Pancreas (tissue), 10 donors: ENCODE measurements around the gene GALP. TPM values are rescaled to one million over a fixed set of nuclear protein-coding genes. Genes with fewer than 3 reads are reported as not detected.
A peak's percentile ranks its signal among the peaks of the same experiment; 100 is the strongest.

Source experiments
- ATAC-seq, 4 donors: fragments of 200-7000 bp; cut with Tn5 transposase; one replicate each; pipeline versions ENCODE4 v1.8.0 to v1.9.1; 2020; ENCODE audit warnings: mild to moderate bottlenecking in 4 of 4, moderate library complexity in 4 of 4
- DNase-seq, 6 donors: peaks; one replicate each; pipeline ENCODE4 v3.0.0-alpha.2; 2020
- FAIRE-seq: peaks from 2 replicates; lab custom pipeline; 2012; peaks lifted over from hg19 to GRCh38; lab: Jason Lieb, UNC
- H3K27ac ChIP-seq, 4 donors: fragments of 200-600 bp; sonication (generic); 1 replicate in 3 of 4; 2 replicates in 1 of 4; pipeline versions ENCODE4 v1.5.0 to v1.8.0; 2020
- H3K27me3 ChIP-seq, 4 donors: fragments of 200-600 bp; one replicate each; pipeline ENCODE4 v1.8.0; 2021
- H3K36me3 ChIP-seq, 3 donors: fragments of 200-600 bp; sonication (generic) in 1 of 3; one replicate each; pipeline versions ENCODE4 v1.5.0 to v1.8.0; 2020 to 2021
- H3K4me1 ChIP-seq, 3 donors: fragments of 200-600 bp; one replicate each; pipeline ENCODE4 v1.8.0; 2021
- H3K4me3 ChIP-seq, 4 donors: fragments of 200-600 bp; sonication (generic) in 2 of 4; one replicate each; pipeline versions ENCODE4 v1.5.0 to v1.8.0; 2020 to 2021
- H3K9me3 ChIP-seq, 4 donors: fragments of 200-600 bp; one replicate each; pipeline ENCODE4 v1.8.0; 2021
- CTCF ChIP-seq, 4 donors: fragments of 200-600 bp; sonication (generic) in 3 of 4; IDR thresholded peaks; one replicate each; pipeline versions ENCODE4 v1.5.0 to v1.8.0; 2021; ENCODE audit warnings: antibody characterized with exemption in 4 of 4
- WGBS, 2 donors: extraction: QIAGEN DNeasy Blood & Tissue Kit; methylation state at CpG; one replicate each; pipeline ENCODE4 v1.1.7; 2013; 5-methylcytosine and 5-hydroxymethylcytosine counted together
- intact Hi-C, 3 donors: fragments of 100-400 bp; cut with DNase I; formaldehyde crosslinking; loops; one replicate each; pipeline versions ENCODE4 v1.11.1 to v1.14.2; 2022
- polyA plus RNA-seq, 2 donors: library from polyadenylated mRNA; stranded (reverse); fragments of 200-250 nt; gene quantifications; one replicate each; pipeline ENCODE4 v1.2.3, GENCODE V29; 2013
- total RNA-seq, 6 donors: library from RNA; stranded (reverse); fragmentation: NEBNext Ultra II Directional in 4 of 6; extraction: Animal tissue kit (Norgen Biotek cat#: 25700) in 4 of 6; gene quantifications; one replicate each; pipeline versions ENCODE4 v1.2.1 to v1.2.4, GENCODE V29; 2021 to 2023
- donor health status: healthy with polysubstance abuse.
- donor health status: DM: no; HTN: no; CAD: no; lungs with moderate emphysema.
- donor health status: DM: no; HTN: no; CAD: no.
- donor health status: control.
- donor health status: control.
- donor health status: Bipolar disorder and iron deficiency.
- donor health status: DM: yes; HTN: yes; CAD: no.
- donor health status: DM: no; HTN: no; CAD: no.
- donor health status: DM: no; HTN: no; CAD: no.
- donor health status: DM: yes; HTN: yes; CAD: no.

Gene GALP
- total and polyA plus RNA-seq, 8 donors = not detected

- DNase-seq = no peak
- H3K36me3 ChIP-seq = peaks cover 0 to 16% (median 0%) of the 10 kb centered on the region in 3 donors
- H3K27ac ChIP-seq = peak overlapping the region in 3 of 4 donors; percentile 18 to 73 (median 70)
- no peaks in the 10 kb centered on the region for H3K9me3 ChIP-seq
- H3K27me3 ChIP-seq = no peaks in the 10 kb centered on the region
- no peak for TF ChIP-seq CTCF (IDR thresholded peaks at IDR 0.05)
- no peak for FAIRE-seq
- no peak for ATAC-seq
- 35 to 36% methylated on average over 2 of the region's 2 CpGs for WGBS, 2 donors
- H3K4me3 ChIP-seq = no peak overlapping the region
- peaks cover 18 to 26% (median 18%) of the 10 kb centered on the region in 3 donors for H3K4me1 ChIP-seq
- intact Hi-C loops = loop anchor here in 2 of 3 donors (5.0 to 10.0 kb wide), 2 partner anchors 45 to 48 kb away; no protein-coding TSS in a partner anchor
Measured at GRCh38 chr19:56152644-56153043, 23.2 kb upstream of the GALP start.

GRCh38 chr19:56153507-56153906, 22.3 kb upstream of the GALP start:
- FAIRE-seq (no peak), DNase-seq (peak in 1 of 6 donors; percentile 62), ATAC-seq (peak; percentile 51 to 69 (median 58))
- 25% methylated on average over 6 of the region's 6 CpGs for WGBS, 2 donors
- intact Hi-C loops = loop anchor here in 2 of 3 donors (5.0 to 10.0 kb wide), 2 partner anchors 46 to 49 kb away; no protein-coding TSS in a partner anchor
- H3K36me3 ChIP-seq = peaks cover 0 to 16% (median 0%) of the 10 kb centered on the region in 3 donors
- H3K27me3 ChIP-seq = no peaks in the 10 kb centered on the region
- peaks cover 18 to 26% (median 18%) of the 10 kb centered on the region in 3 donors for H3K4me1 ChIP-seq
- no peak overlapping the region for H3K4me3 ChIP-seq
- peak overlapping the region in 3 of 4 donors; percentile 18 to 73 (median 70) for H3K27ac ChIP-seq
- no peaks in the 10 kb centered on the region for H3K9me3 ChIP-seq
- no peak for TF ChIP-seq CTCF (IDR thresholded peaks at IDR 0.05)

- Histone ChIP-seq H3K27ac (no peak overlapping the region), H3K27me3 (no peaks in the 10 kb centered on the region), H3K9me3 (no peaks in the 10 kb centered on the region), H3K4me1 (peaks cover 18 to 26% (median 18%) of the 10 kb centered on the region in 3 donors), H3K36me3 (peaks cover 0 to 27% (median 3%) of the 10 kb centered on the region in 3 donors), H3K4me3 (no peak overlapping the region)
- WGBS, 2 donors = 46 to 52% methylated on average over 16 to 17 of the region's 17 CpGs
- ATAC-seq (peak; percentile 55 to 66 (median 61)), FAIRE-seq (no peak), DNase-seq (peak in 3 of 6 donors; percentile 51 to 76 (median 67))
- intact Hi-C loops = loop anchor here in 1 of 3 donors (10.0 kb wide), 1 partner anchor 50 kb away; no protein-coding TSS in a partner anchor
- peak in 2 of 4 donors; percentile 13 to 22 for TF ChIP-seq CTCF (IDR thresholded peaks at IDR 0.05)
Measured at GRCh38 chr19:56155124-56155687, 20.6 kb upstream of the GALP start.

- Histone ChIP-seq H3K4me3 (no peak overlapping the region), H3K36me3 (peaks cover 0 to 37% (median 3%) of the 10 kb centered on the region in 3 donors), H3K27ac (peak overlapping the region in 2 of 4 donors; percentile 3 to 31), H3K4me1 (peaks cover 16 to 26% (median 17%) of the 10 kb centered on the region in 3 donors), H3K9me3 (no peaks in the 10 kb centered on the region), H3K27me3 (no peaks in the 10 kb centered on the region)
- intact Hi-C loops = loop anchor here in 1 of 3 donors (10.0 kb wide), 1 partner anchor 52 kb away; no protein-coding TSS in a partner anchor
- peak in 2 of 4 donors; percentile 25 to 58 for ATAC-seq
- FAIRE-seq = no peak
- DNase-seq = peak in 1 of 6 donors; percentile 79
- no peak for TF ChIP-seq CTCF (IDR thresholded peaks at IDR 0.05)
- 49 to 57% methylated on average over 11 of the region's 11 CpGs for WGBS, 2 donors
Measured at GRCh38 chr19:56156768-56157167, 19.0 kb upstream of the GALP start.
